SU-DHL-6 (cell line): Measurements from ENCODE around the gene DCBLD2.
"Not testable (repeated sequence)": the region's sequence is repeated elsewhere in the genome, so short reads cannot be mapped to it uniquely, and the experiment has no call there.

Experiments
- CTCF ChIP-seq: fragments of 200-600 bp; sonication (generic); IDR thresholded peaks from one replicate; pipeline ENCODE4 v1.5.1; 2017; ENCODE audit warnings: antibody characterized with exemption, mild to moderate bottlenecking, low read length, moderate library complexity; ENCODE audit not compliant: insufficient read depth, poor library complexity, severe bottlenecking
- EZH2phosphoT487 ChIP-seq: fragments of 200-600 bp; sonication (generic), shearing (Covaris generic); conservative IDR thresholded peaks from 2 replicates; pipeline ENCODE4 v1.6.1; 2018; ENCODE audit warnings: mild to moderate bottlenecking, antibody characterized with exemption, low read length, moderate library complexity, mixed read lengths

- TF ChIP-seq CTCF, EZH2phosphoT487: not testable (repeated sequence)
These were observed 70.4 kb downstream of the DCBLD2 start for GRCh38 chr3:98831060-98831459.
